Measurements from ENCODE around the gene NUDCD2.
"Not testable (repeated sequence)": the region's sequence is repeated elsewhere in the genome, so short reads cannot be mapped to it uniquely, and the experiment has no call there.

The NUDCD2 gene

DNA sequence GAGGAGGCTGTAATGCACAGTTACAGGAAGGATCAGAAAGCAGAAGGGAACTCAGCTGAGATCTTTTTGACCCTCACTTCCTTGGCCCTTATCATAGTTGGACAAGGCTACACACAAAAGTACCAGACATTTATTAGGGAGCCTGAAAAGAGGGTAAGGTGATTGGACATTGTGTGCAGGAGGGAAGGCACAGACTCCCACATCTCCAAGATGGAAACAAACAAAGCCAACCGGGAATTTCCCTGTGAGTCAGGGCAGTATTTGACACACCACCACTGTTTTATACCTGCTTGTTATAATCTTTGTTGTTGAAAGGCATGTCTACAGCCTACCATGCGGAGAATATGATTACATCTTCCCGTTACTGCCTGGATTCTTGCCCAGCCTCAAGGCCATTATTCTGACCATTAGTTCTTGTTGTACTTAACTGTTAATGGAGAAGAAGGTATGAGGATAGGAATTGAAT is 25.5 kb downstream of the NUDCD2 start:
- no peak overlapping the region for H3K4me3 ChIP-seq (ENCODE audit: low read depth, low read length)

GRCh38 chr5:163433271-163433670 is 26.6 kb downstream of the NUDCD2 start:
- H3K4me3 ChIP-seq (ENCODE audit: low read depth, low read length): no peak overlapping the region

DNA sequence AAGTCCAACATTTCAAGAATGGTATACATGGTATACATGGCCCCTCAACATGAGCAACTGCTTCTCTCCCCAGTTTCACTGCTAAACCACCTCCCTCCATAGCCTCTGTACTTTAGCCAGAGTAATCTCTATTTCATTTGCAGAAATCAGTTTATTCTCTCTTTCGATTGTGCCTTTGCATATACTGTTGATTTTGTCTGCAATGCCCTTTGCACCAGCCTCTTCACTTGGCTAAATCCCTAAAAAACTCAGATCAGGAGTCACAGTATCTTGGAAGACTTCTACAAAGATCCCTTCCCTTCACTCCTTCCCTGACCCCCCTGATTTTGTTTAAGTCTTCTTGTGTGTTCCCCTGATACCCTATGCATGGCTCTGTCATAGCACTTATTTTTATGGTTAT is 27.4 kb downstream of the NUDCD2 start:
- H3K4me3 ChIP-seq (ENCODE audit: low read depth, low read length): no peak overlapping the region

- not testable (repeated sequence) for H3K4me3 ChIP-seq (ENCODE audit: low read depth, low read length)
Observed at GRCh38 chr5:163426128-163426527, 33.8 kb downstream of the NUDCD2 start.

DNA sequence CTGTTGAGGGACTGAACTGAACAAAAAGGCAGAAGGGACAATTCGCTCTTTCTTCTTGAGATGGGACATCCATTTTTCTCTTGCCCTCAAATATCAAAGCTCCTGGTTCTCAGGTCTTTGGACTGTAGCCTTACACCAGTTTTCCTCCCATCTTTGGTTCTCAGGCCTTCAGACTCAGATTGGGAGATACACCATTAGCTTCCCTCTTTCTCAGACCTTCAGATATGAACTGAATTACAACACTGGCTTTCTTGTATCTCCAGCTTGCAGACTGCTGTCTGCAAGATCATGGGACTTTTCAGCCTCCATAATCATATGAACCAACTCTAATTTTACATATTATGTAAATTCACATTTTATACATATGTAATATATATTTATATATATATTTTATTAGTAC is 35.1 kb downstream of the NUDCD2 start:
- no peak overlapping the region for H3K4me3 ChIP-seq (ENCODE audit: low read depth, low read length)

GRCh38 chr5:163415673-163416072 is 44.2 kb downstream of the NUDCD2 start:
- H3K4me3 ChIP-seq (ENCODE audit: low read depth, low read length): not testable (repeated sequence)

- no peak overlapping the region for H3K4me3 ChIP-seq (ENCODE audit: low read depth, low read length)
Observed at GRCh38 chr5:163410505-163410904, 49.4 kb downstream of the NUDCD2 start.

DNA sequence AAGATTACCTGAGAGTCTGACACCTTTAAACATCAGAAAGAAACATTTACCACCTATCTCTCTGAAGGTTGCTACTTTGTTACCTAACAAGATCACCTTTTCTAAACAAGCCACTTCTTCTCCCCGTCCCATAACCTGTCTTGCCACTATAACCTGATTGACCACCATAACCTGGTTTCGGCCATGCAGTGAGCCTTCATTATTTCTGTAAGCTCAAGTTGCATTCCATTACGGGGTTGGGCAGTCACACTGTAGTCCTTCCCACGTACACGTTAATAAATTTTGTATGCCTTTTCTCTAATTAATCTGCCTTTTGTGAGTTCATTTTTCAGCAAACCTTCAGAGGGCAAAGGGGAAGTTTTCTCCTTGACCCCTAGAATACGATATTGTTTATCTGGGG is 50.5 kb downstream of the NUDCD2 start:
- no peak overlapping the region for H3K4me3 ChIP-seq (ENCODE audit: low read depth, low read length)

- no peak overlapping the region for H3K4me3 ChIP-seq (ENCODE audit: low read depth, low read length)
Observed at GRCh38 chr5:163408311-163408923, 51.5 kb downstream of the NUDCD2 start.

DNA sequence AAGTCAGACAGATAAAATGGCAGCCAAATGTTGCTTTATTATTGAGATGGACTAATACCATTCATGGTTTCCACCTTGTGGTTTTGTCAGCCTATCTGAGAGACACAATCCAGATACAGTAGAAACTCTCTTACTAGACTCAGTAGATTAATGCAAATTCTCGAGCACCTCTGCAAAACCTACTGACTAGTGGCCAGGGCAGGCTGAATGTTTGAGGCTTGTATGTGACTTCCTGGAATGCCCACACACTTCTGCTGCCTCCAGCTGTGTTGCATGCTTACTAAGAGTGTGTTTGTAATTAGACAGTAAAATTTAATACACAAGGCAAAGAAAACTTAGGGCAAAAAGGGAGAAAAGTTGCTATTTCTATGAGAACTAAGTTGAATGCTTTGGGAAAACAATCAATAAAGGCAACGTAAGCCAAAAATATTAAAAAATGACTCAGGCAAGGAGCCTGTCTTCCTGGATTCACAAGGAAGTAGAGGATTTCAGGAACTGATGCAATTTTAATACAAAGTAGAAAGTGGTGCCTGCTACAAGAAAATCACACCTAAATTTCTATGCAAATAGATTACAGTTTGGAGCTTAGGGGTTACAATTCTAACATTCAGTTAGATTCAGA is 52.8 kb downstream of the NUDCD2 start:
- H3K4me3 ChIP-seq (ENCODE audit: low read depth, low read length): no peak overlapping the region

GRCh38 chr5:163404364-163405173 is 55.3 kb downstream of the NUDCD2 start:
- H3K4me3 ChIP-seq (ENCODE audit: low read depth, low read length): no peak overlapping the region

DNA sequence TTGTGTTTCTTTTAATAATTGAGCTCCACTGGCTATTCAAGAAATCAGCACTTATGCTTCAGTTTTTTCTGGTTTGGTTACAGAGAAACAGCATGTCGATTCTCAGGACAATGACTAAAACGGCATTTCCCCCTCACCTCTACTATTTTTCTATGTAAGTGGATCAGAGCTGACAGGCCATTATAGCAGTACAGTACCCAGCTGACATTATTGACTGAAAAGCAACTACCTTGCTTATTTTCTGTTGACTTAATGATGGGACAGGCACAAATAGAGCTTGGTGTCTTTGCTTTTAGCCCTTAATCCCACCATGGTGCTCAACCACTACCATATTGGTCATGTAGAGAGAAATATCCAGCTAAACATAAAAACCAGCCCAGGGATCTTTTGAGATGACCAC is 57.9 kb downstream of the NUDCD2 start:
- no peak overlapping the region for H3K4me3 ChIP-seq (ENCODE audit: low read depth, low read length)

DNA sequence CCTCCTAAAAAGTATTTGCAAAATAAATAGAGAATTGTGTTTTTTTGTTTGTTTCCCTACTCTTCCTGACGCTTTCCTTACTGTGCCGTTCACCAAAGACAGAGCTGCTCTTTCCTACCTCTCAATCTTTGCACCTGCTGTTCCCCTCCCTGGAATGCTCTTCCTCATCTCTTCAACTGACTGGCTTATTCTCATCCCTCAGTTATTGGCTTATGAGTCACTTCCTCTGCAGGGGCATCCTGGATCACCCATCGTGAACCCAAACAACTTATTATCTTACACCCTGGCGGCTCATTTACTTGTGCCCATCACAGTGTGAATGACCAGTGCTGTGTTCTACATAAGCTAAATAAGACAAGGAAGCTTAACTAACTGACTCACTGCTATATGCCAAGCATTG is 58.6 kb downstream of the NUDCD2 start:
- no peak overlapping the region for H3K4me3 ChIP-seq (ENCODE audit: low read depth, low read length)

- no peak overlapping the region for H3K4me3 ChIP-seq (ENCODE audit: low read depth, low read length)
Observed at GRCh38 chr5:163399923-163400322, 60.0 kb downstream of the NUDCD2 start.

DNA sequence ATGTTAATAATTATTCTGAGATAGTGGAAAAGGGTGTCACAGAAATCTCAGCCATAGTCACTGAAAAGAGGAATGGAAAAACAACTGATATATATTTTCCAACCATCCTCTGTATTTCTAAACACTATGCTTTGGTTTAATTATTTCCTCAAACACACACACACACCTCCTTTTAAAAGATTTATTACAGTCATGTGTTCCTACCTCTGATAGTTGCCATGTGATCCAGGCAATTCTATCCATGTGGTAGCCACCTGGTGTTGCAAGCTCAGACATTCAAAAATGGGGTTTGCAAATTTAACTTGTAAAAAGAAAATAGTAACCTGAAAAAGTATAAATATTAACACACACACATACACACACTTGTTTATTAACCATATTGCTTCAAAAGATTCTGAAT is 62.5 kb downstream of the NUDCD2 start:
- H3K4me3 ChIP-seq (ENCODE audit: low read depth, low read length): no peak overlapping the region

DNA sequence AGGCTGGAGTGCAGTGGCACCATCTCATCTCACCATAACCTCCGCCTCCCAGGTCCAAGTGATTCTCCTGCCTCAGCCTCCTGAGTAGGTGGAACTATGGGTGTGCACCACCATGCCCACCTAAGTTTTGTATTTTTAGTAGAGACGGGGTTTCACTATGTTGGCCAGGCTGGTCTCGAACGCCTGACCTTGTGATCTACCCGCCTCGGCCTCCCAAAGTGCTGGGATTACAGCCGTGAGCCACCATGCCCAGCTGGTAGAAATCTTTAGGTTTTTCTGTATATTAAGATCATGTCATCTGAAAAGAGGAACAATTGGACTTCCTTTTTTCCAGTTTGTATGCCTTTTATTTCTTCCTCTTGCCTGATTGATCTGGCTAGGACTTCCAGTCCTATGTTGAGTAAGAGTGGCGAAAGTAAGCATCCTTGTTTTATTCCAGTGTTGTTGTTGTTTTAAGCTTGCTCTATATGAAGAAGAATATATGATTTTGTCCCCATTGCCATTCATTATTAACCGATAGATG is 63.0 kb downstream of the NUDCD2 start:
- not testable (repeated sequence) for H3K4me3 ChIP-seq (ENCODE audit: low read depth, low read length)

Data from iPS-11a (cell line).